Muscle layer of duodenum (tissue), 2 donors: ENCODE measurements around the gene SREBF2.

ENCODE experiments used
- H3K27ac ChIP-seq: one replicate; pipeline ENCODE4 v1.7.0; 2013; ENCODE audit warnings: mild to moderate bottlenecking, low read length
- H3K27me3 ChIP-seq: one replicate; pipeline ENCODE4 v1.7.0; 2013; ENCODE audit warnings: low read depth, mild to moderate bottlenecking, control low read depth, low read length
- H3K36me3 ChIP-seq, 2 donors: one replicate each; pipeline ENCODE4 v1.7.0; 2013; ENCODE audit warnings: low read length in 2 of 2, control low read depth in 1 of 2, mild to moderate bottlenecking in 1 of 2; ENCODE audit not compliant: insufficient read depth in 2 of 2, control insufficient read depth in 1 of 2
- H3K4me1 ChIP-seq, 2 donors: one replicate each; pipeline ENCODE4 v1.7.0; 2013; ENCODE audit warnings: low read length in 2 of 2, mild to moderate bottlenecking in 2 of 2, control low read depth in 1 of 2, moderate library complexity in 1 of 2; ENCODE audit not compliant: insufficient read depth in 2 of 2, control insufficient read depth in 1 of 2
- H3K4me3 ChIP-seq, 2 donors: one replicate each; pipeline ENCODE4 v1.7.0; 2013; ENCODE audit warnings: low read length in 2 of 2, low read depth in 1 of 2, mild to moderate bottlenecking in 1 of 2
- H3K9me3 ChIP-seq, 2 donors: one replicate each; pipeline ENCODE4 v1.7.0; 2013; ENCODE audit warnings: low read length in 2 of 2, control low read depth in 1 of 2, mild to moderate bottlenecking in 1 of 2; ENCODE audit not compliant: control insufficient read depth in 1 of 2
- donor health status: healthy.

SREBF2 gene

GRCh38 chr22:41832553-41833368, at the start of gene SREBF2:
TSS of gene SREBF2 (plus strand) at chr22:41833105. CDS start at chr22:41833271, 166 bp downstream.
- H3K27ac ChIP-seq = peak within 1 kb of the TSS; percentile 86
- peak within 1 kb of the TSS; percentile 63 to 82 for H3K4me3 ChIP-seq
- H3K4me1 ChIP-seq = peaks cover 7 to 9% of the 10 kb centered on the region in 2 donors
- H3K9me3 ChIP-seq = no peaks in the 10 kb centered on the region
- H3K36me3 ChIP-seq = peaks cover 0 to 14% of the 10 kb centered on the region in 2 donors
- no peaks in the 10 kb centered on the region for H3K27me3 ChIP-seq

GRCh38 chr22:41787331-41787730, 45.6 kb upstream of the SREBF2 start:
- Histone ChIP-seq H3K4me1 (no peaks in the 10 kb centered on the region), H3K27ac (no peak overlapping the region), H3K4me3 (no peak overlapping the region), H3K36me3 (no peaks in the 10 kb centered on the region), H3K27me3 (no peaks in the 10 kb centered on the region), H3K9me3 (no peaks in the 10 kb centered on the region)

- Histone ChIP-seq H3K4me1 (no peaks in the 10 kb centered on the region), H3K27ac (no peak overlapping the region), H3K27me3 (no peaks in the 10 kb centered on the region), H3K36me3 (no peaks in the 10 kb centered on the region), H3K9me3 (no peaks in the 10 kb centered on the region), H3K4me3 (no peak overlapping the region)
Measured at GRCh38 chr22:41793871-41794270, 39.0 kb upstream of the SREBF2 start.

- Histone ChIP-seq H3K36me3 (no peaks in the 10 kb centered on the region), H3K27me3 (no peaks in the 10 kb centered on the region), H3K27ac (peak overlapping the region; percentile 90), H3K9me3 (no peaks in the 10 kb centered on the region), H3K4me1 (peaks cover 9 to 20% of the 10 kb centered on the region in 2 donors), H3K4me3 (no peak overlapping the region)
Measured at GRCh38 chr22:41798736-41799135, 34.2 kb upstream of the SREBF2 start.

- Histone ChIP-seq H3K9me3 (no peaks in the 10 kb centered on the region), H3K4me1 (peaks cover 9 to 20% of the 10 kb centered on the region in 2 donors), H3K27me3 (no peaks in the 10 kb centered on the region), H3K4me3 (peak overlapping the region; percentile 84 to 88), H3K27ac (peak overlapping the region; percentile 90), H3K36me3 (no peaks in the 10 kb centered on the region)
Measured at GRCh38 chr22:41799486-41800347, 33.2 kb upstream of the SREBF2 start.

GRCh38 chr22:41800348-41801146, 32.4 kb upstream of the SREBF2 start, which contains the start of gene CCDC134:
TSS of gene CCDC134 (plus strand) at chr22:41800679. CDS start at chr22:41808891, 8,212 bp downstream.
- peak within 1 kb of the TSS; percentile 90 for H3K27ac ChIP-seq
- peaks cover 9 to 20% of the 10 kb centered on the region in 2 donors for H3K4me1 ChIP-seq
- peak within 1 kb of the TSS; percentile 84 to 88 for H3K4me3 ChIP-seq
- no peaks in the 10 kb centered on the region for H3K9me3 ChIP-seq
- no peaks in the 10 kb centered on the region for H3K36me3 ChIP-seq
- no peaks in the 10 kb centered on the region for H3K27me3 ChIP-seq

- H3K27ac ChIP-seq = peak overlapping the region; percentile 90
Measured at GRCh38 chr22:41801147-41801819, 31.6 kb upstream of the SREBF2 start.

GRCh38 chr22:41801886-41802285, 31.0 kb upstream of the SREBF2 start:
- Histone ChIP-seq H3K4me3 (peak overlapping the region in 1 of 2 donors; percentile 84), H3K4me1 (peaks cover 9 to 20% of the 10 kb centered on the region in 2 donors), H3K27me3 (no peaks in the 10 kb centered on the region), H3K27ac (no peak overlapping the region), H3K36me3 (no peaks in the 10 kb centered on the region), H3K9me3 (no peaks in the 10 kb centered on the region)

More at GRCh38 chr22:41801147-41801819, 31.6 kb upstream of the SREBF2 start:
- Histone ChIP-seq H3K4me3 (peak overlapping the region; percentile 84 to 88), H3K36me3 (no peaks in the 10 kb centered on the region), H3K27me3 (no peaks in the 10 kb centered on the region), H3K9me3 (no peaks in the 10 kb centered on the region), H3K4me1 (peaks cover 9 to 20% of the 10 kb centered on the region in 2 donors)

GRCh38 chr22:41805639-41806038, 27.3 kb upstream of the SREBF2 start:
- no peak overlapping the region for H3K27ac ChIP-seq
- H3K4me1 ChIP-seq = peaks cover 9 to 11% of the 10 kb centered on the region in 2 donors
- no peaks in the 10 kb centered on the region for H3K9me3 ChIP-seq
- H3K27me3 ChIP-seq = no peaks in the 10 kb centered on the region
- peaks cover 7 to 18% of the 10 kb centered on the region in 2 donors for H3K36me3 ChIP-seq
- no peak overlapping the region for H3K4me3 ChIP-seq

- no peak overlapping the region for H3K27ac ChIP-seq
- no peaks in the 10 kb centered on the region for H3K9me3 ChIP-seq
- no peaks in the 10 kb centered on the region for H3K4me1 ChIP-seq
- no peak overlapping the region for H3K4me3 ChIP-seq
- no peaks in the 10 kb centered on the region for H3K27me3 ChIP-seq
- H3K36me3 ChIP-seq = peaks cover 11 to 35% of the 10 kb centered on the region in 2 donors
Measured at GRCh38 chr22:41808400-41808799, 24.5 kb upstream of the SREBF2 start.
